ENCODE data around the gene MOV10L1. TPM values are rescaled to one million over a fixed set of nuclear protein-coding genes. Genes with fewer than 3 reads are reported as not detected.
"Not testable (repeated sequence)": the region's sequence is repeated elsewhere in the genome, so short reads cannot be mapped to it uniquely, and the experiment has no call there.

Gene MOV10L1
- total RNA-seq, 1 donor from 2014 or later, result 0.87 TPM

GRCh38 chr22:50131894-50132293 is 42.1 kb downstream of the MOV10L1 start:
- no peak for DNase-seq (ENCODE audit: low spot score)

DNA sequence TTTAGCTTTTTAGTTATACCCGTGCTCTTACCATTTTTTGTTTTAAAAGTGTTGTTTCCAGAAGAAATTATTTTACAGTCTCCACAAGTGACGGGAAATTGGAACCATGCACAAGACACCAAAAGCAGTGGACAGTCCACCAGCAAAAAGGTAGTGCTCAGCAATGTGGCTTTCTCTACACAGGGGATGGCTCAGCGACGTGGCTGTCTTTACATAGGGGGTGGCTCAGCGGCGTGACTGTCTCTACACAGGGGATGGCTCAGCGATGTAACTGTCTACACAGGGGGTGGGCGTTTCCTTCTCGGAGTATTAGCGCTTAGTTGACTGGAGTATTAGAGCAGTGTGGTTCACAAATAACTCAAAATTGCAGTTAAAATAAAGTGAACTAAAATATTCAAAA is 44.7 kb downstream of the MOV10L1 start:
- DNase-seq (ENCODE audit: low spot score), result peak; percentile 65

DNA sequence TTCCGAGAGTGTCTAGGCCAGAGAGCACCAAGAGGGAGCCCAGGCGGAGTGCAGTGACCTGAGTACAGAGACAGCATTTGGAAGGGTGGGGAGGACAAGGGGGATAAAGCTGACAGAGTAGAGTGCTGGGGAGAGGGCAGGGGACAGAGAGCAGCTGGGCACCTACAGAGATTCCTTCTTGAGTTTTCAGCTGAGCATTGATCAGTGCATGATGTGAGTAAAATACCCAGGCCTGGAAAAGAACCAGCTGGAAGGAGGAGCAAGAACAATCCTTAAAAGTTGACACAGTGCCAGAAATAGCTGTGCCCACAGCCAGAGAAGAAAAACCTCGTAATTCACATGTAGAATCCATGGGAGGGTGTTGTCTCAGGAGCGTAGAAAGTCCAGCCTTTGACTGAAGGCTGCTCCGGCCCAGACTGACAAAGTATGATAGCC is 46.8 kb downstream of the MOV10L1 start:
- peak; percentile 26 for DNase-seq (ENCODE audit: low spot score)

DNA sequence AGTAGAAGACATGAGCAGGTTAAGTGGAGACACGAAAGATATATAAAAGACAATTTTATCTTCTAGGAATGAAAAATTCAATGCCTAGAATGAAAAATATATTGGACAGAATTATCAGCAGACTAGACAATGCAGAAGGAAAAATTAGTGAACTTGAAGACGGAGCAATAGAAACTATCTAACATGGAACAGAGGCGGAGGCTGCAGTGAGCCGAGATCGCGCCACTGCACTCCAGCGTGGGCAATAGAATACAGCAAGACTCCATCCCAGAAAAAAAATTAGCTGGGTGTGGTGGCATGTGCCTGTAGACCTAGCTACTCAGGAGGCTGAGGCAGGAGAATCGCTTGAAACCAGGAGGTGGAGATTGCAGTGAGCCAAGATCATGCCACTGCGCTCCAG is 47.5 kb downstream of the MOV10L1 start:
- peak; percentile 3 for DNase-seq (ENCODE audit: low spot score)

- DNase-seq (ENCODE audit: low spot score), result no peak
Observed at GRCh38 chr22:50138041-50138440, 48.2 kb downstream of the MOV10L1 start.

DNA sequence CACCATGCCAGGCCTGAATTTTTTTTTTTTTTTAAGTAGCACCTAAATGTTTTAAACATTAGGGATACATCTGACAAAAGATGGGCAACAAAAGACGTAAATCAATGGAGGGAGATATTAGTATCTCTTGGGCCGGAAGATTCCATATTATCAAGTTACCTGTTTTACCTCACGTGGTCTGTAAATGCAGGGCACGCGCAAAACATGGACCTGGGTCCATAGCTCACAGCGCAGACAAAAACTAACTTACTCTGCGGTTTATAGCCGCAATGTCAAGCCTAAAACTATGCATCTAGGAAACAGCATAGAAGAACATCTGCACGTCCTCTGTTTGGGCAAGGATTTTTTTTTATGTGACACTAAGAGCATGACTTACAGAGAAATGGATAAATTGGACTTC is 49.2 kb downstream of the MOV10L1 start:
- peak; percentile 53 for DNase-seq (ENCODE audit: low spot score)

DNA sequence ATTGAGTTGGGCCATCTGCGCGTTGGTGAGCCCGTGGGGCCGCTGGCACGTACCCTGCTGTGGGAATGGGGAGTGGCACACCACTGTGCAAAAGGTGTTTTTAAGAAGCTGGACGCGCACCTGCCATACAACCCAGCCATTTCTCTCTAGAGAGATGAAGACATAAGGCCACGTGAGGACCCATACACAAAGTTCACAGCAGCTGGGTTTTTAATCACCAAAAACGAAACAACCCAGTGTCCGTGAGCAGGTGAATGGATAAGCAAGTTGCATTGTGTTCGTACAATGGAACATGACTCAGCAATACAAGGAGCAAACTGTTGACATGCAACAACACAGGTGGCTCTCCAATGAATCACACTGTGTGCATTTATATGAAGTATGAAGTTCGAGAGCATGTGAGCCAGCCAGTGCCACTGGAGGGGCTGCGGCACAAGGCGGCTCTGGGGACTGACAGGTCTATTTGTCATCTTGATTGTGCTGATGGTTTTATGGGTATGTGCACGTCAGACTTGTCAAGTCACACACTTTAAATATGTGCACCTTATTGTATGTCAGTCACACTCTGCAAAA is 50.1 kb downstream of the MOV10L1 start:
- DNase-seq (ENCODE audit: low spot score), result peak; percentile 24

GRCh38 chr22:50140615-50141014 is 50.8 kb downstream of the MOV10L1 start:
- DNase-seq (ENCODE audit: low spot score), result no peak

- peak; percentile 68 for DNase-seq (ENCODE audit: low spot score)
Observed at GRCh38 chr22:50141462-50141861, 51.7 kb downstream of the MOV10L1 start.

GRCh38 chr22:50141891-50142363 is 52.1 kb downstream of the MOV10L1 start:
- peak; percentile 11 for DNase-seq (ENCODE audit: low spot score)

DNA sequence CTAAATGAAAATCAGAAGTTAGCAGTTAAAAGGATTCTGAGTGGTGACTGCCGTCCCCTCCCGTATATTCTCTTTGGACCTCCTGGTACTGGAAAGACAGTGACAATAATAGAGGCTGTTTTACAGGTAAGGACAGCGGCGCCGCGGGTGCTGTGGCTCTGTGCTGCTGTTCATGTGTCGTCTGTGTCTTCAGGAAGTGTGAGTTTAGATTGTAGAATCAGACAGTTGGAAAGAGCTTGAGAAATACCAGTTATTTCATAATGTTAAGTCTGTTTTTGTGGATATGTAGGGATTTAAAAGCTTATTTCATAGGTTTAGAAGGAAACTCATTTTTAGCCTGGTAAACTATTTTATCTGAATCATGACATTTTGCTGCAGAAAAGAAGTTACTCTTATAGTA is 53.3 kb downstream of the MOV10L1 start:
- DNase-seq (ENCODE audit: low spot score), result peak; percentile 71

- DNase-seq (ENCODE audit: low spot score), result peak; percentile 78
Observed at GRCh38 chr22:50144005-50144614, 54.3 kb downstream of the MOV10L1 start.

GRCh38 chr22:50145721-50146438 is 56.1 kb downstream of the MOV10L1 start:
- DNase-seq (ENCODE audit: low spot score), result peak; percentile 74

GRCh38 chr22:50146439-50147238 is 56.8 kb downstream of the MOV10L1 start:
- peak; percentile 89 for DNase-seq (ENCODE audit: low spot score)

DNA sequence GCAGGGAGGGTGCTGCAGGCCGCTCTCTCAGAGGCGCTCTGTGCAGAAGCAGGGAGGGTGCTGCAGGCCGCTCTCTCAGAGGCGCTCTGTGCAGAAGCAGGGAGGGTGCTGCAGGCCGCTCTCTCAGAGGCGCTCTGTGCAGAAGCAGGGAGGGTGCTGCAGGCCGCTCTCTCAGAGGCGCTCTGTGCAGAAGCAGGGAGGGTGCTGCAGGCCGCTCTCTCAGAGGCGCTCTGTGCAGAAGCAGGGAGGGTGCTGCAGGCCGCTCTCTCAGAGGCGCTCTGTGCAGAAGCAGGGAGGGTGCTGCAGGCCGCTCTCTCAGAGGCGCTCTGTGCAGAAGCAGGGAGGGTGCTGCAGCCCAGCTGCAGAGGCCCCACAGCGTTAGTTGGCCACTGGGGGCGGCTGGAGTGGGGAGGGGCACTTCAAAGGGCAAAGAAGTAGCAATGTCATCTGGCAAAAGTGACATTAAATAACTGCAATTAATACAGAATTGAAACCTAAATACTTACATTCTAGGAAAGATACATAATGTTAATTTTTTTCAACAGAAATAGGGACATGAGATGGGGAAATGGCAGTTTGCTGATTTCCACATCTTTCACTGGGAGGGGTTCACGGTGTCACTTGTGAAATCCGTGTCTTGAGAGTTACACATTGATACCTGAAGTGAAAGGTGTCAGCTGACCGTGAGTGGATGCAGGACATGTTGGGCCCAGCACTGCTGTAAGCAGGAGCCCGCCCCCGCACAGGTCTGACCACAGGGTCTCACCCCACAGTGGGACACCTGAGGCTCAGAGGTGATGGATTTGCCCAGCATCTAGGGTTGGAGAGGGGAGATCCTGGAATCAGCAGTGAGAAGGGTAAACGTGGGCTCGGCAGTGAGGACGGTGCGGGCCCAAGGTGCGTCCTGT is 57.7 kb downstream of the MOV10L1 start:
- DNase-seq (ENCODE audit: low spot score), result not testable (repeated sequence)

DNA sequence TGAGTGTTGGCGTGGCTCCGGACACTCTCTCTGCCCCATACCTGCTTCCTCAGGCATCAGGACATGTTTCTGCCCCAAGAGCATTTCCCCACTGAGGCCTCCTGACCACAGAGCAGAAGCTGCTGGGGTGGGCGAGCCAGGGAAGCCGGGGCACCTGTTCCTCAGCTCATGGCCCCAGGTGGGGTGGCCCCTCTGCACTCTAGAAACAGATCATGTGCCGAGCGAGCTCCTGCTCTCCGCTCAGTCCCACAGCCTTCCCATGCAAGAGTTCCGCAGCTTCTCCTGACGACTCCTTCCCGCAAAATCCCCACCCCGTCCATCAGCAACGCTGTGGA is 58.3 kb downstream of the MOV10L1 start:
- no peak for DNase-seq (ENCODE audit: low spot score)

- DNase-seq (ENCODE audit: low spot score), result no peak
Observed at GRCh38 chr22:50148991-50149721, 59.4 kb downstream of the MOV10L1 start.

GRCh38 chr22:50150161-50151129 is 60.6 kb downstream of the MOV10L1 start:
- no peak for DNase-seq (ENCODE audit: low spot score)

All from mesenteric fat pad (tissue), 1 donor.